Uterus (tissue), 2 donors: Measurements from ENCODE around the gene RREB1.

Experiments
- CTCF ChIP-seq, 4 experiments: fragments of 200-600 bp in 2 of 4; fragments of 450-650 bp in 2 of 4; sonication (generic) in 2 of 4; IDR thresholded peaks; one replicate each; pipeline ENCODE4 v1.5.1; 2016 to 2019; ENCODE audit warnings: antibody characterized with exemption in 4 of 4, mild to moderate bottlenecking in 2 of 4, moderate library complexity in 1 of 4
- POLR2A ChIP-seq, 2 donors: fragments of 450-650 bp; IDR thresholded peaks; one replicate each; pipeline ENCODE4 v1.6.1; 2016; ENCODE audit warnings: antibody characterized with exemption in 2 of 2, mild to moderate bottlenecking in 1 of 2, moderate library complexity in 1 of 2

DNA sequence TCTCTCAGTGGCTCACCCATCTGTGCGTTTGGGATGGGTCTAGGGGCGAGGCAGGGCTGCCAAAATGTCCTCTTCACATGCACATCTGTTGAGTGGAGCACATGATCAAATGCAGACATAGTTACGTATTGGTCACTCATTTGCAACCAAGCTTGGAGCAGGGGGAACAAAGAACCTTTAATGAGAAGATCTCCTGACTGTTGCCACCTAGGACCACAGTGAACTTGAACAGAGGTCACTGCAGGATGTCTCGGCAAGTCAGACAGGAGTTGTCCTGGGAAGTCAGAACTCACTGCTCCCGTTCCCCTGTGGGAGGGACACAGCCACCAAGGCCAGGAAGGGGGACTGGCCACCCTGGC, 131.8 kb downstream of the RREB1 start:
- TF ChIP-seq CTCF (IDR thresholded peaks at IDR 0.05) (no peak), POLR2A (IDR thresholded peaks at IDR 0.05) (no peak)
